Activated CD4-positive, alpha-beta T cell treated with anti-CD3 and anti-CD28 coated beads for 4 hours (primary cell): ENCODE results near the gene C3orf70.

Source experiments
- DNase-seq, 2 donors: peaks; one replicate each; pipeline ENCODE4 v3.0.0-alpha.2; 2020

Gene C3orf70

GRCh38 chr3:185042312-185043050, 110.4 kb downstream of the C3orf70 start:
- no peak for DNase-seq

GRCh38 chr3:185041540-185041939, 111.3 kb downstream of the C3orf70 start:
- DNase-seq = no peak

- no peak for DNase-seq
These were observed 112.4 kb downstream of the C3orf70 start for GRCh38 chr3:185040425-185040824.

GRCh38 chr3:185037801-185038200, 115.1 kb downstream of the C3orf70 start:
- no peak for DNase-seq

GRCh38 chr3:185030951-185031350, 121.9 kb downstream of the C3orf70 start:
- DNase-seq = no peak

- DNase-seq = no peak
These were observed 122.5 kb downstream of the C3orf70 start for GRCh38 chr3:185030399-185030798.

- no peak for DNase-seq
These were observed 123.8 kb downstream of the C3orf70 start for GRCh38 chr3:185029086-185029485.

GRCh38 chr3:185028121-185028520, 124.7 kb downstream of the C3orf70 start:
- DNase-seq = no peak
